HCT116 (cell line): ENCODE results near the gene UBE2L5. TPM values are rescaled to one million over a fixed set of nuclear protein-coding genes. Genes with fewer than 3 reads are reported as not detected.

Experiments
- ATAC-seq: fragments of 200-7000 bp; cut with Tn5 transposase; 2 replicates; pipeline ENCODE4 v1.9.1; 2020; ENCODE audit warnings: mild to moderate bottlenecking, moderate library complexity
- BruUV-seq: library from RNA; stranded (reverse); fragments of 400-500 nt; replicated peaks from 2 replicates; lab custom pipeline; 2021; lab: Mats Ljungman, UMichigan
- CTCF ChIA-PET: fragments of 300-600 bp; sonication (Branson Sonifier 250); formaldehyde crosslinking; loops from one replicate; lab custom pipeline; 2021; ENCODE audit warnings: antibody characterized with exemption; lab: Charles Lee
- POLR2A ChIA-PET: fragments of 300-600, 350-600 bp; sonication (Branson Sonifier 250); formaldehyde crosslinking; loops from one replicate; lab custom pipeline; 2021; ENCODE audit warnings: antibody characterized with exemption; lab: Charles Lee
- RAD21 ChIA-PET, 2 experiments: fragments of 300-600 bp; sonication (Branson Sonifier 250); formaldehyde crosslinking; loops; one replicate each; lab custom pipeline; 2023; ENCODE audit warnings: low total read pairs in 2 of 2; ENCODE audit not compliant: uncharacterized antibody in 2 of 2, unreplicated experiment in 2 of 2, low non-redundant PET in 1 of 2; lab: Charles Lee
- DNase-seq: peaks from one replicate; pipeline ENCODE4 v3.0.0-alpha.2; 2010; ENCODE audit warnings: low read depth, low spot score
- H2AFZ ChIP-seq: fragments of 200-600 bp; shearing (Covaris generic), sonication (generic); 2 replicates; pipeline ENCODE4 v1.6.1; 2017; ENCODE audit warnings: low read depth, mixed run types, mixed read lengths, antibody characterized with exemption, low read length; ENCODE audit not compliant: poor library complexity, severe bottlenecking
- H3K27ac ChIP-seq: 2 replicates; pipeline ENCODE4 v1.5.1; 2012; ENCODE audit warnings: low read depth, low read length
- H3K27me3 ChIP-seq: fragments of 200-600 bp; sonication (generic); 2 replicates; pipeline ENCODE4 v1.6.1; 2016; ENCODE audit warnings: mixed run types, low read length, mixed read lengths; ENCODE audit not compliant: insufficient read depth
- H3K36me3 ChIP-seq, 2 experiments: fragments of 200-500 bp in 1 of 2; fragments of 200-600 bp in 1 of 2; sonication (Bioruptor generic) in 1 of 2; sonication (generic) in 1 of 2; 2 replicates each; pipeline versions ENCODE4 v1.5.1 to v1.6.1; 2014 to 2016; ENCODE audit warnings: low read length in 2 of 2, inconsistent platforms in 1 of 2, mixed read lengths in 1 of 2, mixed run types in 1 of 2; ENCODE audit not compliant: insufficient read depth in 2 of 2, control insufficient read depth in 1 of 2
- H3K4me1 ChIP-seq, 2 experiments: fragments of 200-600 bp in 1 of 2; sonication (generic) in 1 of 2; 2 replicates each; pipeline versions ENCODE4 v1.5.1 to v1.6.1; 2012 to 2017; ENCODE audit warnings: low read length in 2 of 2, inconsistent platforms in 1 of 2, mild to moderate bottlenecking in 1 of 2, mixed read lengths in 1 of 2, mixed run types in 1 of 2, moderate library complexity in 1 of 2; ENCODE audit not compliant: insufficient read depth in 2 of 2, control insufficient read depth in 1 of 2
- H3K4me2 ChIP-seq: fragments of 200-600 bp; sonication (generic); 2 replicates; pipeline ENCODE4 v1.6.1; 2017; ENCODE audit warnings: mixed run types, low read length, mixed read lengths
- H3K4me3 ChIP-seq, 2 experiments: fragments of 200-600 bp in 1 of 2; sonication (generic) in 1 of 2; replicated peaks in 1 of 2; 2 replicates each; pipeline ENCODE4 v1.5.1; 2011 to 2016; ENCODE audit warnings: low read length in 2 of 2, control low read depth in 1 of 2, low read depth in 1 of 2, mild to moderate bottlenecking in 1 of 2, mixed read lengths in 1 of 2, mixed run types in 1 of 2
- H3K79me2 ChIP-seq: fragments of 200-600 bp; sonication (generic); 2 replicates; pipeline ENCODE4 v1.6.1; 2017; ENCODE audit warnings: mild to moderate bottlenecking, mixed run types, low read length, moderate library complexity, mixed read lengths; ENCODE audit not compliant: insufficient read depth
- H3K9ac ChIP-seq: fragments of 200-600 bp; sonication (generic); 2 replicates; pipeline ENCODE4 v1.6.1; 2016; ENCODE audit warnings: low read length, mixed read lengths
- H3K9me2 ChIP-seq: fragments of 200-600 bp; sonication (generic), shearing (Covaris generic); 2 replicates; pipeline ENCODE4 v1.6.1; 2017; ENCODE audit warnings: mixed run types, mild to moderate bottlenecking, moderate library complexity; ENCODE audit not compliant: insufficient read depth
- H3K9me3 ChIP-seq, 2 experiments: fragments of 200-500 bp in 1 of 2; fragments of 200-600 bp in 1 of 2; sonication (Bioruptor generic) in 1 of 2; sonication (generic) in 1 of 2; 2 replicates each; pipeline ENCODE4 v1.6.1; 2014 to 2017; ENCODE audit warnings: low read length in 2 of 2, mixed read lengths in 2 of 2, inconsistent platforms in 1 of 2, low read depth in 1 of 2, mild to moderate bottlenecking in 1 of 2, mixed run types in 1 of 2, moderate library complexity in 1 of 2; ENCODE audit not compliant: control insufficient read depth in 1 of 2, insufficient read depth in 1 of 2
- H4K20me1 ChIP-seq: fragments of 200-600 bp; sonication (generic), shearing (Covaris generic); 2 replicates; pipeline ENCODE4 v1.6.1; 2017; ENCODE audit warnings: mixed run types, mild to moderate bottlenecking, moderate library complexity; ENCODE audit not compliant: insufficient read depth
- ATF3 ChIP-seq: IDR thresholded peaks from 2 replicates; pipeline ENCODE4 v1.6.1; 2012
- CBX3 ChIP-seq: IDR thresholded peaks from 2 replicates; pipeline ENCODE4 v1.6.1; 2012; ENCODE audit warnings: low read depth
- CEBPB ChIP-seq: IDR thresholded peaks from 2 replicates; pipeline ENCODE4 v1.6.1; 2012; ENCODE audit warnings: low read depth
- EGR1 ChIP-seq: IDR thresholded peaks from 2 replicates; pipeline ENCODE4 v1.6.1; 2012; ENCODE audit warnings: low read depth
- ELF1 ChIP-seq: IDR thresholded peaks from 2 replicates; pipeline ENCODE4 v1.6.1; 2012; ENCODE audit warnings: low read depth, borderline replicate concordance
- EZH2phosphoT487 ChIP-seq: fragments of 200-600 bp; IDR thresholded peaks from 2 replicates; pipeline ENCODE4 v1.6.1; 2018; ENCODE audit warnings: antibody characterized with exemption, borderline replicate concordance
- FOSL1 ChIP-seq: IDR thresholded peaks from 2 replicates; pipeline ENCODE4 v1.6.1; 2012; ENCODE audit warnings: low read depth
- JUND ChIP-seq: IDR thresholded peaks from 2 replicates; pipeline ENCODE4 v1.6.1; 2012
- MAX ChIP-seq: IDR thresholded peaks from 2 replicates; pipeline ENCODE4 v1.6.1; 2012
- POLR2A ChIP-seq: IDR thresholded peaks from 2 replicates; pipeline ENCODE4 v1.7.0; 2011; ENCODE audit warnings: borderline replicate concordance; ENCODE audit not compliant: insufficient read depth, insufficient read length; ENCODE audit errors: extremely low read depth
- POLR2AphosphoS5 ChIP-seq: IDR thresholded peaks from 2 replicates; pipeline ENCODE4 v1.6.1; 2011; ENCODE audit warnings: mild to moderate bottlenecking, low read depth, low read length, moderate library complexity
- RAD21 ChIP-seq: IDR thresholded peaks from 2 replicates; pipeline ENCODE4 v1.6.1; 2012; ENCODE audit warnings: low read depth, mild to moderate bottlenecking
- REST ChIP-seq: IDR thresholded peaks from 2 replicates; pipeline ENCODE4 v1.6.1; 2012; ENCODE audit warnings: low read depth
- TCF7L2 ChIP-seq: IDR thresholded peaks from 2 replicates; pipeline ENCODE4 v1.7.0; 2011; ENCODE audit warnings: borderline replicate concordance, inconsistent platforms; ENCODE audit not compliant: insufficient read depth, insufficient read length; ENCODE audit errors: extremely low read depth
- YY1 ChIP-seq: IDR thresholded peaks from 2 replicates; pipeline ENCODE4 v1.6.1; 2011; ENCODE audit warnings: low read length, low read depth, moderate library complexity, mild to moderate bottlenecking; ENCODE audit not compliant: insufficient replicate concordance; ENCODE audit errors: extremely low read depth
- ZFX ChIP-seq: fragments of 450-650 bp; IDR thresholded peaks from 2 replicates; pipeline ENCODE4 v1.6.1; 2017
- ZNF274 ChIP-seq: fragments of 200-500 bp; sonication (Bioruptor generic); IDR thresholded peaks from 2 replicates; pipeline ENCODE4 v1.6.1; 2014; ENCODE audit warnings: mild to moderate bottlenecking, low read depth, low read length, inconsistent platforms
- intact Hi-C: fragments of 100-400 bp; cut with micrococcal nuclease; formaldehyde crosslinking; loops from 2 replicates; pipeline ENCODE4 v1.10.0; 2022
- total RNA-seq: library from RNA; stranded (reverse); gene quantifications from one replicate; pipeline ENCODE4 v1.2.1, GENCODE V29; 2021; ENCODE audit not compliant: unreplicated experiment

The UBE2L5 gene
- total RNA-seq, 1 experiment from 2014 or later = 0.15 TPM

GRCh38 chr13:30437177-30437576, 14.9 kb downstream of the UBE2L5 start:
- BruUV-seq = no TSS peak
- RAD21 ChIA-PET = no interaction called here
- POLR2A ChIA-PET = no interaction called here

More at GRCh38 chr13:30437177-30437576, 14.9 kb downstream of the UBE2L5 start:
- Histone ChIP-seq H4K20me1 (no peaks in the 10 kb centered on the region), H3K9ac (no peak overlapping the region), H3K79me2 (no peaks in the 10 kb centered on the region), H3K9me3 (no peaks in the 10 kb centered on the region), H3K27ac (no peak overlapping the region), H3K4me2 (no peak overlapping the region), H3K27me3 (no peaks in the 10 kb centered on the region), H2AFZ (no peak overlapping the region), H3K4me3 (no peak overlapping the region), H3K4me1 (peaks cover 3 to 9% of the 10 kb centered on the region in 2 experiments), H3K36me3 (no peaks in the 10 kb centered on the region), H3K9me2 (no peaks in the 10 kb centered on the region)
- DNase-seq = no peak
- TF ChIP-seq RAD21 (no peak), YY1 (no peak), MAX (no peak), POLR2A (no peak), ATF3 (no peak), ZFX (no peak), CBX3 (no peak), EZH2phosphoT487 (no peak), CEBPB (no peak), FOSL1 (no peak), TCF7L2 (no peak), ELF1 (no peak), ZNF274 (no peak), EGR1 (no peak), POLR2AphosphoS5 (no peak), REST (no peak), JUND (no peak)
- no peak for ATAC-seq
- intact Hi-C loops = no loop called here
- CTCF ChIA-PET = interaction anchor here (0.6 kb wide), 1 partner anchor 18 kb away, joined by 3 read pairs; no protein-coding TSS in a partner anchor
